ENCODE measurements around the gene CDS2.

Gene CDS2

GRCh38 chr20:5181958-5182357 is 55.1 kb downstream of the CDS2 start:
- peak; percentile 63 for DNase-seq

DNA sequence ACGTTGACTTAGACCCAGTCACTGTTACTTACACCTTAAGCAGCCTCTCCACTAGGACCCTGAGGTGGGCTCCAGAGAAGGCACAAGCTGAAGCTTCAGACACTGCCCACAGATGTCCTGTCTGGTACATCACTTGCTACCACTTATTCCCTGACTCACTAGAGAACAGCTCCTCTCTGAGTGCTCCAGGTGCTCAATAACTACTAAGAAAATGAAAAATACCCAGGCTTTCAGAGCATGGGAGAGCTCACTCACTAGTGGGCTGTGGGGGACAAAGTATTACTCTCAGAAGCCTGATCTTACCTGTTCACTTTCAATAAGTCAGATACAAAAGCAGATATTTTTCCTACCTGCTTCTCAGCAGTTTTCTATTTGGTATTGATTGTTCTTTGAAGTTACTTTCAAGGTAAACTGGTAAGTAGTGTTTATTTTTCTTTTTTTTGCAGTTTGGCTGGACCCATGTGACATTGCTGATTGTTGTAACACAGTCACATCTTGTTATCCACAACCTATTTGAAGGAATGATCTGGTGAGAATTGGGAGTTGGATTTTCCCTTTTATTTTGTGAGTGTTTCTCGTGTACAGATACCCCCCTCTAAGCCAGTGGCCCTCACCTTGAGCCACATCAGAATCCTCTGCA is 55.9 kb downstream of the CDS2 start:
- DNase-seq: no peak

GRCh38 chr20:5183731-5184474 is 57.1 kb downstream of the CDS2 start:
- no peak for DNase-seq

DNA sequence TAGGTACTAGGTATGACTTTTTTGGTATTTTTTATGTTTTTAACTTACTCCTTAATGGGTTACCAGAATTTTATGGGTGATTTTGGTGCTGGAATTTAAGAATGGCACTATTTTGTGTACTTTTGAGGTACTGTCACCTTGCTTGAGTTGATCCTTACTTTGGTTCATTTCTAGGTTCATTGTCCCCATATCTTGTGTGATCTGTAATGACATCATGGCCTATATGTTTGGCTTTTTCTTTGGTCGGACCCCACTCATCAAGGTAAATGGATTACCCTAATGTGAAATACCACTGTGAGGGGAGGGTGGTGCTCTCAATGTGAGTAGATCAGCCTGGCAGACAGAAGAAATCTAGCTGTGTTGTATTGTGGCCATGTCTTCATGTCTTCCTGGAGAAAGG is 57.9 kb downstream of the CDS2 start:
- no peak for DNase-seq

DNA sequence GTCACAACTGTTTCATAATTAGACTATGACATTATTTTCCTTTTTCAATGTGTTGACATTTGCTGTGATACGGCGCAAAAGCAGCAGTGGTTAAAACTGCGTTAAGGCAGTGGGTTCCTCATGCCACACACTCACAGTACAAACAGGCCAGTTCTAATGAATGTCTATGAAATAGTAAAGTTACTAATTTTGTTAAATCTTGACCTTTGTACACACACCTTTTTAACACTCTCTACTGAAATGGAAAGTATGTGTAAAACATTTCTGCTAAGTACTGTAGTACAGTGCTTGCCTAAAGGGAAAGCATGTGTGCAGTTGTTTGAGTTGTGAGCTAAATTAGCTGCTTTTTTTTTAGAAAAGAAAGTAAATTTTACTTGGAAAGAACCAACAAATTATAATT is 60.3 kb downstream of the CDS2 start:
- DNase-seq: no peak

DNA sequence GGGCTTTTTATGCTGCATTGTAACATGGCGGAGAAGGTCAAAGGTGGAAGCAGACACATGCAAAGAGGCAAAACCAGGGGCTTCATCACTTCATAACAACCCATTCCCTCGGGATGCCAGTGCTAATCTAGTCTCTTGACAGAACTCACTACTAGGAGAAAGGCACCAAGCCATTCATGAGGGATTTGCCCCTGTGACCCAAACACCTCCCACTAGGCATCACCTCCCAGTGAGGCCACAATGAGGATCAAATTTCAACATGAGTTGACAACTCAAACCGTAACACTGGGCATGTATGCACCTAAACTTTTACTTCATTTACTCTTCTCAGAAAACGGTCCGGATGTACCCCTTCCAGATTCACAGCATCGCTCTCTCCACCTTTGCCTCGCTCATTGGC is 61.9 kb downstream of the CDS2 start:
- no peak for DNase-seq

GRCh38 chr20:5189917-5190316 is 63.1 kb downstream of the CDS2 start:
- no peak for DNase-seq

DNA sequence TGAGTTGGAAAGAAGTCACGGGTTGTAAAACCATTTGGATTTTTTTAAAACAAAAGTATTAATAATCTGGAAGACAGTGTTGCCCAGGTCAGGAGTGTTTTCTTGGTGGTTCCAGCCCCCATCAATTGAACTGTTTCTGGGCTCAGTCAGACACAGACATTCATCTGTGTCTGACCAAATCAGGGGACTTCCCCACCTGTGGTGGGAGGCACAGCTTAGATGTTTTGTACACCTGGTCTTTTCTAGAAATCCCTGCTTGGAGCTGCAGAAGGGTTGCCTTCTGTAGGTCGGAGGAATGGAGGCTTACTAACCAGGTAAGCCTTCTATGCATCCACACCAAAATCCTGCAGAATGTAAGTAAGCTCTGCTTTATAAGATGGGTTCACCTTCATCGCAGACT is 63.6 kb downstream of the CDS2 start:
- no peak for DNase-seq

DNA sequence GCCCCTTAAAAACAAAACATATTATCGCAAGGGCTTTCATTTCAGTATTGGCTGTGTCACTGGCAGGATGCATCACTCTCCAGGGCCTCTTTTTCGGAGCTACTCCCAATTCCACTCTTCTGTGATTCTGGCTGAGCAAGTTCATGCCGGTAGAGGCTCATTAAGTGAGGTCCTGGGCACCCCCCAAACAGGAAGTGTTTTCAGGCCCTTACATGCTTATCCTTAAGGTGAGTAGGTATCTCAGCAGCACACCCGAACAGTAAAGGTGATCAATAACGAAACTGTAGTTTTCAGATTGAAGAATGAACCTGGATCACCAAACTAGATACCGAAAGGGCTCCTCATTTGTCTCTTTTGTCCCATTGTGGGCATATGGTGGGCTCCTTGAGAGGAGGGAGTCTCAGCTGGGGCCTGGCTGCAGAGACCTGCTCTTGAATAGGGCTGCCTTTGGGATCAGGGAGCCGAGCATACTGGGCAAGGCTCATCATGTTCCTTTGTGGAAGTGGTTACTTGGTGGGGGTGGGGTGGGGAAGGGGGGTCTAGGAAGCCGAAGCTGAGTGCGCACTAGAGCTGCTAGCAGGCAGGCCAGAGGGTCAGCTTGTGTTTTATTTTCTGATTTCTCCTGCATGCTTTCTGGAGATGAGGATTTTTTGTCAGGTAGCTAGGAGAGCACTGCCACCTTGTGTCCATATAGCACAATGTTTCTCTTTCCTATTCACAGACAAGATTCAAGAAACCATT is 65.2 kb downstream of the CDS2 start:
- DNase-seq: peak; percentile 71

DNA sequence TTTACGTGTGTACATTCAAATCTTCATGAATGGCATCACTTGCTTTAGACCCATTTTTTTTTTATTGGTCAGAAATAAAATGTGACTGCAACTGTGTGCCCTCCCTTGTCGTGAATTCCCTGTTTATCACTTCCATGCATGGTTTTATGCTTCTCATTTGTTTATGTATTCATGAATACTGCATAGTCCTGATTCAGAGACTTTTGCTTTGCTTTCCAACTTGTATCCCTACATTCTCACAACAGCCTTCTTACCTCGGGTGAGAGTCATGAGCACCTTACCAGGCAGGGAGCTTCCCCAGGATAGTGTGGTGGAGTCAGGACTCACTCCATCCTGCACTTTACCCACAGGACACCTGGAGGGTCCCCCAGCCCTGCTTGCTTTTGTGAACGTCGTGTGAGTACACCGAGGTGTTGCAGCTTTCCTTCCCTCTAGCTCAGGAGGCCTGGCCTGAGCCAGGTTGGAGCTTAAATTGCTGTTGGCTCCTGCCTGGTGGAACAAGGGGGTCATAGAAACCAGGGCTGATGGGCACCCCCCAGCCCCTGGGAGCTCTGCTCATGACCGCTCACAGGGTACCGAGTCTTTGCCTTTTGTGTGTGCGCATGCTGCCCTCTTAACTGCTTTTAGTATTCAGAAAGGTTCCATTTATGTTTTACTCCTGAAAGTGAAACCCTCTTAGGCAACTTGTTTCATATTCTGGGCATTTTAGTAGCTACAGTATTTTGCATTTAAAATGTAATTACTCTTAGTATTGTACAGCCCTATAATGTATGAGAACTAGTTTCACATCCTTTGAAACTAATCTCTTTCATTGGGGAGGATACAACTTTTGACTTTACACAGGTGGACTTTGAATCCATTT is 66.0 kb downstream of the CDS2 start:
- DNase-seq: no peak

DNA sequence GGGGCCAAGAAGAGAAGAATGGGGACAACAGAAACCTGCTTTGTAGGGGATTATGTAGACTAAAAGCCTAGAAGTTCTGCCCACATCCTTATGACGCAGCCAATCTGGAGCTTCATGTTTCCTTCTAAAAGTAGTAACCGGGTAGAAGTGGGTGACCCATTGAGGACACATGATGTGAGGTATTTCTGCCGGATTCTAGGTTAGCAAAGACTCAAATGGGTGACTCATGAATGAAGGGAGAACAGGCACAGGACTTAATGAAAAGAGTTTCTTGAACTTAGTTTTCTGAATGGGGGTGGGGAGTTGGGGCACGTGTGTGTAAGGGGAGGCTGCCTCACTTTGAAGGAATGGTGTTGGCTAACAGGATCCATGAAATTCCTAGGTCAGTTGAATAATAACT is 68.8 kb downstream of the CDS2 start:
- DNase-seq: peak; percentile 27

GRCh38 chr20:5196149-5196548 is 69.3 kb downstream of the CDS2 start:
- DNase-seq: no peak

GRCh38 chr20:5197270-5197827 is 70.5 kb downstream of the CDS2 start:
- no peak for DNase-seq

- DNase-seq: no peak
Observed at GRCh38 chr20:5197847-5198650, 71.2 kb downstream of the CDS2 start.

GRCh38 chr20:5198651-5198924 is 71.8 kb downstream of the CDS2 start:
- DNase-seq: no peak

GRCh38 chr20:5203380-5203779 is 76.6 kb downstream of the CDS2 start:
- no peak for DNase-seq

DNA sequence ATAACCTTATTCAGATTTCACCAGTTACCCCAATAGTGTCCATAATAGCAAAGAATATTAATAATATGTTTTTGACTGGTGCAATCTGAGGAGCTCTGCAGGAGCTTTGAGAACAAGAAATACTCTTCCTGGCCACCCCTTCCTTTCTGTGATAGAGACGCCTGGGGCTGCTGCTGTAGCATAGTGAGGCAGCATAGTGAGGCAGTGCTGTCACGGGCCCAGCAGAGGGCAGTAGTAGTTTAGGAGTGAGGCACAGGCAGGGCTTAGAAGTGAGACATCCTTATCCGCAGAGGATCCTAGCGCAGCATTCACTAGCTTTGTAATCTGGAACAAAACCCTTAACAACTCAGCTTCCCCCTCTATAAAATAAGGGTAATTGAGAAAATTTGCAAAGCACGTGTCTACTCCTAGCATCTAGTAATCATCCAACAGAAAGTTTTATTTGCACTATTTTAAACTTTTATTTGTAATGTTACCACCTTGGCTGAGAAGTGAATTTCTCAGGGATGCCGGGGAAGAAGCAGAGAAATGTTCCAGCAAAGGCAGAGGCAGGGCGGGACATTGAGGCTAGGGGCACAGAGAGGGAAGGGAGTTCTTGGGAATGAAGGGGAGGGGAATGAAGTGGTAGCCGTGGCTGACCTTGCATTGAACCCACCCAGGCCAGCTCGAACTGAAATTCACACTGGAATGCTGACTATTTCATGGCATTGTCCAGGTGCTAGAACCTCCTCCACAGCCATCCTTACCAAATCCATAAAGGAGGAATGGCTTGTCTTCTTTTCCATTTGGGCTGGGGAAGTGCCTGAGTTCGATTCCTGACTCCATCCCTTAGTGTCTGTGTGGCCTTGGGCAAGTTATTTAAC is 78.8 kb downstream of the CDS2 start:
- DNase-seq: peak; percentile 75

DNA sequence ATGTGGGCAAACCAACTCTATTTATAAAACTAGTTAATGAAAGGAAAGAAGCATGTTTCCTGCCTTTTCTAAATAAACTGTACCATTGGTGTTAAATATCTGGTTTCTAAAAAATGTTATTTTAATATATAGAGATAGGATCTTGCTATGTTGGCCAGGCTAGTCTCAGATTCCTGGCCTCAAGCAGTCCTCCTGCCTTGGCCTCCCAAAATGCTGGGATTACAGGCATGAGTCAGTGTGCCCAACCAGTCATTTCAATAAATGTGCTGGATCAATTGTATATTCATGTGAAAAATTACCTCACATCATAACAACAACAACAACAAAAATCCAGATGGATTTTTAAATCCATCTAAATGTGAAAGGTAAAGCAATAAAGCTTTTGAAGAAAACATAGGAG is 80.3 kb downstream of the CDS2 start:
- no peak for DNase-seq

DNA sequence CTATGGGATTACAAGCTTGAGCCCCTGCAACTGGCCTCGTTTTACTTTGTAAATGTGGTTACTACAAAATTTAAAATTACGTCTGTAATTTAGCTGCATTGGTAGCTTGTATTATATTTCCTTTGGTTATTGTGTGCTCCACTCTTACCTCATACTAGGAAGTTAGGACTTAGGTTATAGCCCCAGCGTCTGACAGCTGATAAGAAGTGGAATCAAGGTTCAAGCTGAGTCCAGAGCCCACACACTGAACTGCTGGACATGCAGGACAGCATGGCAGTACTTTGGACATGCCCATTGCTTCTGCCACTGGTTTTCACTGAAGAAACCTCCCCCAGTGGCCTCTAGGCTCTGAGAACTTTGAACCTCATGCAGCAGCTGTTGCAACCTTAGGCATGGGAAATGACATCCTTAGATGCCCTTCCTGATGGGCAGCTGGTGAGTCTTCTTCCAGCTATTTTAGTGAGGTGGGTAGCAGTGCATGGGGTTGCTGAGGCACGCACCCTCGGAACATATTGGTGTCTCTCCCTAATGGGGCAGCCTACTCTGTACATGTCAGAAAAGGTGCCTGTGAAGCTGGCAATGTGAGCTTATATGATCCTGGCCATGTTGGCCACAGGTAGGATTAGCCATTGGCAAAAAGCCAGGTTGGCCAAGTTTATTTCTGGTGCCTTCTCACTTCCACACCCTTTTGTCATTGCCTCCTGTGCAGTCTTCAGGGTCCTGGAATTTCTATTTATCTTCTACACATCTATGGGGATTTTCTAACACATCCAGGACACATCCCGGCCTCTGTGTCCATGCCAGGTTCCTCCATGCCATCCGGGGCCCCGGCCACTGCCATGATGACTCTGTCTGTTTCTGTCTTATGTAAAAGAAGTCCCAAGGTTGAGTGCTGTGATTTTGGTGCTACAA is 85.3 kb downstream of the CDS2 start:
- no peak for DNase-seq

- DNase-seq: no peak
Observed at GRCh38 chr20:5212907-5213487, 86.2 kb downstream of the CDS2 start.

All from EL (cell line).